Skeletal muscle cell (primary cell): ENCODE measurements around the gene POMP.
A peak's percentile ranks its signal among the peaks of the same experiment; 100 is the strongest.
"Not testable (repeated sequence)": the region's sequence is repeated elsewhere in the genome, so short reads cannot be mapped to it uniquely, and the experiment has no call there.

ENCODE experiments used
- DNase-seq: peaks from one replicate; pipeline ENCODE4 v3.0.0-alpha.2; 2010; ENCODE audit warnings: low read depth
- H3K4me3 ChIP-seq: 2 replicates; pipeline ENCODE4 v1.5.1; 2011; ENCODE audit warnings: low read depth, mild to moderate bottlenecking, control low read depth, low read length, moderate library complexity

The POMP gene

DNA sequence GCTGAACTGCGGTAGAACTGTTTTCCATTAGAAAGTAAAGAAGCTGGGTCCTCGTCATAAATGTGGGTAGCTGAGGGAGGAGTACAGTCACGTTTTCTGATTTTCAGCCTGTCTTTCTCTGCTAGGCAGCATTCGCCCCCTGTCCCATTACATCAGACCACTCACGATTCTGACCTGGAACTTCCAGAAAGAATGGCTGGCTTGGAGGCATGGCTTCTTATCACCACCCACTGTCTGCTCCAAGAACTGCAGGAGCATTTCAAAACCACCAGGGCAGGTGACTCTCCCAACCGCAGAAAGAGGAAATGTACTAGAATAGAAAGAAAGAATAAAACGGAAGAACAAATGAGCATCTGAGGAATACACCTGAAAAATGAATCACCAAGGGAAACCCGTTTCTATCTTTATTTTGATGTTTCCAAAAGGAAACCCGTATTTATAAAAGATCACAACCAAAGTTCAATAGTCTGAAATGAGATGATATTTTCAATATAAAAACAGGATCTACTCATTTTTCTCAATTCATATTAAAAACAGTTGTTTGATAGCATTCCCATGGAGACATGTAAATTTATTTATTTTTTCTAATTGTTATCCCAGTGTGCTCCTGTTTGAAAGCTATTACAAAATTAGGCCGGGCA, 22.1 kb upstream of the POMP start:
- peak; percentile 65 for DNase-seq
- H3K4me3 ChIP-seq, result no peak overlapping the region

DNA sequence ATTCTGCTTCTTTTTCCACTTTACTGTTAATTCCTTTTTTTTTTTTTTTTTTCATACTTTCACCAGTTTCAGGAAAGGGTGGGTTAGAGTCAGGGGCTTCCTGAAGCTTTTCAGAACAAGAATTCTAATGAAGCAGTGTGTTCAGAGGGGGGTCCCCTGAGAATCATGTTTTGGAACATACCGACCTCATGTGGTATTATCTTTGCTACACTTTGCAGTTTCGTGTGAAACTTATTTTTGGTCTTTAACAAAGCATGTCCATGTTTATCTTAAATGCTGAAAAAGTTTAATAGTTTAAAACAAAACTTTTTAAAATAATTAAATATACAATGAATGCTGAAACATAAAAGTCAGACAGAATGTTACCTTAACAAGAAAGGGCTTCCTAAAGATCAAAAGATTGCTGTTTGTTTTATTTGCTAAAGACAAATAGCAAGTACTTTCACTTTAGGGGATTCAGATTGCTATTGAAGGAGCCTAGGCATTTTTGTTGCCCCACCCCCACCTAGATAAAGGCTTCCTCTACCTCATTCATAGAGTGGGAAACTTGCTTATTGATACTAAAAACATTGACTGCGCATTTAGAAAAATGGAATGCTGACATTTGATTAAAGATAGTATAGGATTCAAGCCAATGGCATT, 21.1 kb upstream of the POMP start:
- no peak overlapping the region for H3K4me3 ChIP-seq
- DNase-seq, result no peak

DNA sequence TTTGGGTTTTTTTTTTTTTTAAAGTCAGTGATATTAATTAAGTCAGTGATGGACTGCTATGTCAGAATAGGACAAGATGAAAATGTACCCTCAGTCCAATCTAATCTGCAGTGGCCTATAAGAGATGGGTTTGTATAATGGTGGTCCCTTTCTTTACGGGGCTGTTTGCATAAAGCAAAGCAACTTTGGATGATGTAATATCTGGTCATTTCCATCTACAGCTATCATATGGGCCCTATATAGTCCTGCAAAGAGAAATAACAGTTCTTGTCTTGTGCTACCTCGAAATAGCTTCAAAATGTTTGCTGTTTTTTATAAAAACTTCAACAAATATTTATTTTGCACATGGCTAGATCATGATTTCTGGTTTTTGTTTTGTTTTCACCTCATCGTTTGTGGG, 20.2 kb upstream of the POMP start:
- no peak overlapping the region for H3K4me3 ChIP-seq
- DNase-seq, result no peak

DNA sequence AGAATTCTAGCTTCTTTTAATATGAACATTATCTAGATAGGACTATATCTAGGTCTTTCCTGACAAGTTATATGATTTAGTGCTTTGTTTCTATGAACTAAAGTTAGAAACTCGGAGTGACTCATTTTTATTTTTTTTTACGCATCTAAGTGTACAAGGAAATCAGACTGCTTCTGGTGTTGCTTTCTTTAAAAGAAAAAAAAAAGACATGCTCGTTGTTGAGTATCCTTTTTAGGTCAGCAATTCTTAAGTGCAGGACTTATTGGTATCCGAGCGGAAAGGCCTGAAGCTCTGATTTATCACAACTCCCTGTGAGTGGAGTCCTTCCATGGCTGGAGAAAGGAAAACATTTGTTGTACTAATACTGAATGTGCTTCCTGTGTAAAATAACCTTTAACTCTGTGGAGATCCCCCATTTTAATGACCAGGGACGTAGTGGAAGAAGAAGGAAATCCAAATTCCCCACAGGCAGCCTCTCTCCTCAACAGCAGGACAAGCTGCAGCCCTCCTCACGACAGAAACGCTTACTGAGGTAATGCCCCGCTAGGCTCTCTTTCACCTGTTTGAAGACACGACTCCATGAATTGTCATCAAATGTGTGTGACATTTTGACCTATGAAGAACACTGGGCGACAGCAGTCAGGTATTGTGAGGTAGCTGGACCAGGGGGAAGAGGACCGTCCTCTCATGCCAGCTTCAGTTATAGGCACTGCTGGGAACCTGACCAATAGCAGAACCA, 17.9 kb upstream of the POMP start:
- DNase-seq, result no peak
- no peak overlapping the region for H3K4me3 ChIP-seq

DNA sequence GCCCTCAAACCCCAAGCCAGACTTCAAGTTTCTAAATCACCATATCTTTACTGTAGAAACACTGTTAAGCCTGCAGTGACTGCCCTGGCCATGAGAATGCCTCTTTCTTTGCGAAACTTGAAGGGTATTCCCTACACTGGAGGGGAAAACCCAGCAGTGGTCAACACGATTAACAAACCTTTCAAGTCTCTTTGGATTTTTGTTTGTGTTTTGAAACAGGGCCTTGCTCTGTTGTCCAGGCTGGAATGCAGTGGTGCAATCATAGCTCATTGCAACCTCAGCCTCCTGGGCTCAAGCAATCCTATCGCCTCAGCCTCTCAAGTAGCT, 17.4 kb upstream of the POMP start:
- H3K4me3 ChIP-seq, result no peak overlapping the region
- no peak for DNase-seq

DNA sequence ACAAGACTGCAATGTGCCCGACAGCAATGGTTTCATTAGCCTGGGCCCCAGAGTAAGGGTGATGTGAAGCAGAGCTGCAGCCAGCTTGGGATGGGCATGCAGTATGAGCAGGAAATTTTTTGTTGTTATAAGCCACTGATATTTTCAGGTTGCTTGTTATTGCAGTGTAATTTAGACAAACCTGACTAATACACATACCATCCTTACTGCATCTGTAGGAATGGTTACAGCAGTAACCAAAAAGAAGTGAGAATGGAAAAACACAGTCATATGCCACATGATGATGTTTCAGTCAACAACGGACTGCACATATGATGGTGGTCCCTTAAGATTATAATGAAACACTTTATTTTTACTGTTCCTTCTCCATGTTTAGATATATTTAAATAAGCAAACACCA, 8.6 kb upstream of the POMP start:
- no peak overlapping the region for H3K4me3 ChIP-seq
- DNase-seq, result no peak

DNA sequence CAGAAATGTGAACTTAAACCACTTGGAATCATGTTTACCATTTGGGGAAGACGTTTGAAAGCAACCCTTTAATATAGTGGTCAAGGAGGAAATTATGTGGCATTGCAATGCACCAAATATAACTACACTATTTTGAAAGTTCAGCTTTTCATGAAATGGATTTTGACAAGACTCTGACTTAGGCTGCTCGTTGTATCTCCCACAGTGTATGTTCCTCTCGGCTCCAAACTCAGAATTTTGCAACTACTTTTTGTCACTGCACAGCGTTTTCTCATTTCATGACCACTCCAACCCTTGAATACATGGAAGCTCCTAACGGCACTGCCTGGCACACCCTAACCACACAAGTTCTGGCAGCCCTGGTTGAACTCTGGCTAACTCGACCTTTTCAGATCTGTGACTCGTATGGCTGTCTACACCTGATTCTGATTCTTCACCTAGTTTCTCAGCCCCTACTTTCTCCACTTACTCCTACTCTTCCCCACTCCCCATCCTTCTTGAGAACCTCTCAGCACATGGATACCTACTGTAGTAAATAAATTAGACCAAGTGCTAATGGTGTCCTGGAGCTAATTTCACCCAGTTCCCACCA, 7.0 kb upstream of the POMP start:
- DNase-seq, result no peak
- H3K4me3 ChIP-seq, result no peak overlapping the region

DNA sequence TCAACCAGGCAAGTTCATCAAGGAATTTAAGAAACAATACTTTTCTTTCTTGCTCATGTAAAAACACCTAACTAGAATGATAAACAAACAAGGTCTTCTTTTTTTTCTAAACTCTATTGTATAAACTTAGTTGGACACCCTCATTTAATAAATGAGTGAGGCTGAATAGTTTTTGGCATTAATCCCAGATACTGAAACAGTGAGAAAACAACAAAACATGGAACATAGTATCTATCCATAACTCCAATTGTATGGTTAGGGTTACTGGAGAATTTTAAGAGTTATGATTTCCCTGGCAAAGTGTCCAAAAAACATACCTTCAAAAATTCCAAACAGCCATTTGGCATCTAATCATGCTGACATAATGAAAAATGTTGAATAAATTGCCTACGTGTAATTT, 5.8 kb upstream of the POMP start:
- no peak overlapping the region for H3K4me3 ChIP-seq
- no peak for DNase-seq

DNA sequence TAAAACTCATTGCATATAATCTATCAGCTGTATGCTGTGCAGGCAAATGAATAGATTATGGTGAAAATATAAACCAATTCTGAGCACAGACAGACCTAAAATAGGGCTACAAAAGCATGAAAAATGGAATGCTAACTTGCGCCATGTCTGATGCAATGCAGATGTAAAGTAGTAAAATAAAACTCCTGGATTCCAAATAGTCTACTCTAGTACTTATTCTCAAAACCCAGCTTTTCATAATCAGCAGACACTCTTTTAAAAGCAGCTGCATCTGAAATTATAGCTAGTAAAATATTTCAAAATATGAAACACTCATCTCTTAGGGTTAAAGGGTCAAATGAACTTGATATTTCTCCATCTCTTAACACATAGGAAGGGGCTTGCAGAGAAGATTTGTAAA, 4.7 kb upstream of the POMP start:
- no peak overlapping the region for H3K4me3 ChIP-seq
- no peak for DNase-seq

DNA sequence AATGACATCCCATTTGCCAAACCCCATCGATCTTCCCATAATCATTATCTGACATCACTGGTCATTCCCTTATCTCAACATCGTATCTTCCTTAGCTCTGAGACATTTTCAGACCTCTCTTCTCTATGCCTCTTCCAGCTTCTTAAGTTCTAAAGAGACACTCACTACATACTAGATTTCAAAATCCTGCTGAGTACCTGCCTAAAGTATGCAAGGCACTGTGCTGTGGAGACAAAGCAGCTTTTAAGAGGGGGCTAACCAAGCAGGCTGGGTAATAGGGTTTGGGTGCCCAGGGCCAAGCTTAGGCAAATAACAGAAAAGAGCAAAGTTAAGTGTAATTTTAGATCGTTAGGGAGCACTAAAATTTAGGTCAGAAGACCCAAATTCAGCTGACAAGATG, 3.4 kb upstream of the POMP start:
- no peak overlapping the region for H3K4me3 ChIP-seq
- no peak for DNase-seq

DNA sequence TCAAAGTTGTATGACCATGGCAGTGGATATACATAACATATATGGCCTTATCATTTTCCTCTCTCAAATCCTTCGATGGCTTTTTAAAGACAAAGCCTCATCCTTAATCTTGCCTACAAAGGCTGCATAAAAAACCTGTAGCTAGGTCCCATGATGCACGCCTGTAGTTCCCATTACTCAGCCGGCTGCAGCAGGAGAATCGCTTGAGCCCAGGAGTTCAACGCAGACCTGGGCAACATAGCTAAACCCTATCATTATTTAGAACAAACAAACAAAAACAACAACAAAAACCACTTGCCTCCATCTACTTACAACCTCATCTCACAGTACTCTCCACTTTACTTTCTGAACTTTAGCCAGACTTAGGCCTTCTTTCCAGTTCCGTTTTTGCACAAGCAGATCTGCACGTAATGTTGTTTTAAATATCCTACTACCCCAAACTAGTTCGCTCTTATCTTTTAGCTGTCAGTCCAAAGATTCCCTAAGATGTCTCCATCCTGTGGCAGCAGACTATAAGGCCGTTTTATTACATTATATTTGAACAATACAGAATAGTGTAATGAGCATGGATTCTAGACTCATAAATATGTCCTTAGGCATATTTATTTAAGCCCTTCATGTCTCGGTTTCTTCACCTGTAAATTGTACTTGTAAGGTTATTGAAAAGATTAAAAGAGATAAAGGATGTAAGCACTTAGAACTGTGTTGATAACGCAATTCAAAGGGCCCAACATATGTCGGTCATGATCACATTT, 969 bp upstream of the POMP start:
- no peak for DNase-seq
- peak overlapping the region; percentile 98 for H3K4me3 ChIP-seq

DNA sequence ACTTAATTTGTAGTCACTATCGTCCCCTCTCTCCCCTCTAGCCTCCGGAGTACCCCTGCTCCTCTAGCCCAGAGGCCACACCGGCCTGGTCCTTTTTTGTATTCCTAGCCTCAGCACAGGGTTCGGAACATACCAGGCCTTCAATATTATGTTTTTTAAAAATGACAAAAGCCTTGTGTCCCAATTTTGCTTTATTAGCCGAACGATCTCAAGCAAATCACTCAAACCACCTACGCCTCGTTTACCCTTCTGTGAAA, 463 bp upstream of the POMP start:
- H3K4me3 ChIP-seq, result peak overlapping the region; percentile 98
- DNase-seq, result no peak

DNA sequence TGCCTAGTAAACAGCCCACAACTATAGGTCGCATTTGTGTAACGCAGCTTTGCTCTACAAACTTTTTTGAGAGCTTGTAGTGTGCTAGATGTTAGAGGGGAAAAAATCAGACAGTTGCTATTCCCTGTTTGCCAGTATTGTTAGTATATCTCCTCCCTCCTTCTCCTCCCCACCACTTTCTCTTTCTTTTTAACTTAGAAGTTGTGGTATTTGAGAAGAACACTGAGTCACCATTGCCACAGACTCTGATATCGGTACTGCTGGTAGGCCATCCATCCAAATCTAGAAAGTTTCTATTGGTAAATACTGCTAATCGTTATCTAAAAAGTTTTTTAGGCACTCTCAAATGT, 666 bp downstream of the POMP start:
- no peak for DNase-seq

DNA sequence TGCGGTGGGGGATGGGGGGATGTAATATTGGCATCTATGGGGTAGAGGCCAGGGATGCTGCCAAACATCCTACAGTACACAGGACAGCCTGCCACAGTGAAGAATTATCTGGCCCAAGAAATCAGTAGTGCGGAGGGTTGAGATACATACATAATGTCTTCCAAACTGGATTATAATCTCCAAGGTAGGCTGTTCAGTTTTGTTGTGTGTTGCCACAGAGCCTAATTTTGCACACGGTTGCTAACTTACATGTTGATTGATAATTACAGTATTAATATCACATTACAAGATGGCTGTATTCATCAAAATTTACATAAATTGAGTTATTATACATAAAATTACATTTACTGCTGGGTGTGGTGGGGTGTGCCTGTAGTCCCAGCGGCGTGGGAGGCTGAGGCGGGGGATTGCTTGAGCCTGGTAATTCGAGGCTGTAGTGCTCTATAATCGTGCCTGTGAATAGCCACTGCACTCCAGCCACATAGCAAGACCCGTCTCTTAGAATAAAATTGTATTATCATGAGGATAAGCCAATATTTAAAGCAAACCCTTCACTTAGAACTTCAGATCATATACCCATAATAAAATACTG, 8.1 kb downstream of the POMP start:
- H3K4me3 ChIP-seq, result no peak overlapping the region
- DNase-seq, result no peak

More for the DNA sequence above, 666 bp downstream of the POMP start:
- peak overlapping the region; percentile 98 for H3K4me3 ChIP-seq

DNA sequence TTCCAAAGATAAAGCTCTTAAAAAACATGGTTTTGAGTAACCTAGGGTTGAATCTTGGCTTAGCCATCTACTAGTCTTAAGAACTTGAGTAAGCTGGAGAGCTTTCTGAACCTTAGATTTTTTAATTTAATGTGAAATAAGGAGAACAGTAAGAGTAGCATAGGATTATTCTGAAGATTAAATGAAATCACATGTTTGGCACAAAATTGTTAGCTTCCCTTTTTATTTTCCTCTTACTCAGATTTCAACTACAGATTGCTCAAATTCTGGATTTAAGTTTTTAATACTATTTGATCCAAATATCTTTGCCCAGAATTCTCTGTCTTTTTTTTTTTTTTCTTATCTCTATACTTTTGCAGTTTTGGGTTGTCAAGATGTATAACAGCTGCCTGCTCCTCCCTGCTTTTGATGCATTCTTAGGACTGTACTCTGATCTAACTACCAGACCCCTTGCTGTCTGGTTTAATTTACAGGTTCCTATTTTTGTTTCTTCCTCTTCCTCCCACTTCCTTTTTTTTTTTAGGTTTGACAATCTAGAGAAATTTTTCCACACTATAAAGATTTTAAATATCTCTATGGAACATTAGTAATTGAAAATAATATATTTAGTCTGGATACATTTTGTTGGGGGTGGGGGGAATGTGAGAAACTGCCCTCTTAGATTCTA, 12.3 kb downstream of the POMP start:
- no peak overlapping the region for H3K4me3 ChIP-seq
- no peak for DNase-seq

DNA sequence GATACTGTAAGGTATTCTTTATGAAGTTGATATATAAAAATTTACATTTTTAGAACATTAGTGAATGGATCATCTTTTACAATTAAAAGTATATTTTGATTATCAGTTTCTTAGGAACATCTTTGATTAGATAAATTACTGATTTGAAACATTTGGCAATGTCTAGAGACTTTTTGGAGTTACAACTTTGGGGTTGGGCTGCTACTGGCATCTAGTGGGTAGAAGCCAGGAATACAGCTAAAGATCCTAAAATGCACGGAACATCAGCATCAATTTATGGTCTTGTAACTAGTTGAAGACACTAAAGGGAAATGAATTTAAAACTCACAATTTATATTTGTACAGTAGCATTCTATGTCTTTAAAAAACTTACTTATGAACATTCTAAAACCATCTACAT, 19.9 kb downstream of the POMP start:
- no peak for DNase-seq
- no peak overlapping the region for H3K4me3 ChIP-seq

DNA sequence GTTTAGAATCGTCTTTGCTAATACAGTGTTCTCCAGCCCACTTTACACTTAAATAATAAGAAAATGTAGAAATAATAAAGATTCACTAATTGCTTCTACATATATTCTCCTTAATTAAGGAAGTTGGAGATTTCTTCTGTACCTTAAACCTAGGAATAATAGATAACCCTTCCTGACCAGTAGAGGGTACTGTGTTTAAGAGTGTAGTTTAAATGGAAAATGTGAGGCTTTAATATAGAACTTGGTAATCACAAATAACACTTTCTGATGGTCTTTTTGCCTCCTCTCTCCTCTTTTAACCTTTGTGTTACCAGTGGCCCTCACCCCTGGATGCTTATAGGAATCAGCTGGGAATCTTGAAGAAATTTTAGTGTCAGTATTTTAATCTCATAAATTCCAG, 20.7 kb downstream of the POMP start:
- H3K4me3 ChIP-seq, result no peak overlapping the region
- no peak for DNase-seq

DNA sequence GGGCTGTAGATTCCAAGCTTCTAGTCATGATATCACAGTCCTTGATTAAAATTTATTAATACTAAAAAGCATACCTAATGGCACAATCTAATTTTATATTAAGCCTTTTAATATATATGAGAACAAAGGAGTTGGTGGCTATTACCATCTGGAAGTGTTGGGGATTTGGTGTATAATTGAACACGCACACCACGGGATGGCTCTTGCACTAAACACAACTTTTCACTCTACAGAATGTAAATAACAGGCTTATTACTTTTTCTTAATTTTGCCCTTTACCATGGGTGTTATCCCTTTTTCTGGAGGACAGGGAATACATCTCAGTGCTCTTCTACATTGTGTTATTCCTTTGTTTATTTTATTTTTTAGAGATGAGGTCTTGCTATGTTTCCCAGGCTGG, 21.6 kb downstream of the POMP start:
- H3K4me3 ChIP-seq, result no peak overlapping the region
- no peak for DNase-seq

DNA sequence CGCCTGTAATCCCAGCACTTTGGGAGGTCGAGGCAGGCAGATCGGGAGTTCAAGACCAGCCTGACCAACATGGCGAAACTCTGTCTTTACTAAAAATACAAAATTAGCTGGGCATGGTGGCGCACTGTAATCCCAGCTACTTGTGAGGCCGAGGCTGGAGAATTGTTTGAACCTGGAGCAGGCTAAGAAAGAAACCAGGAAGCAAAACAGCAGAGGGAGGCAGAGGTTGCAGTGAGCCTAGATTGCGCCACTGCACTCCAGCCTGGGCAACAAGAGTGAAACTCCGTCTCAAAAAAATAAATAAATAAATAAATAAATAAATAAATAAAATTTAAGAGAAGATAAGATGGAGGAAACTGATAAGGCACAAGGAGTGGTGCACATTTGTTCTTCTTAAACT, 24.2 kb downstream of the POMP start:
- DNase-seq, result not testable (repeated sequence)

DNA sequence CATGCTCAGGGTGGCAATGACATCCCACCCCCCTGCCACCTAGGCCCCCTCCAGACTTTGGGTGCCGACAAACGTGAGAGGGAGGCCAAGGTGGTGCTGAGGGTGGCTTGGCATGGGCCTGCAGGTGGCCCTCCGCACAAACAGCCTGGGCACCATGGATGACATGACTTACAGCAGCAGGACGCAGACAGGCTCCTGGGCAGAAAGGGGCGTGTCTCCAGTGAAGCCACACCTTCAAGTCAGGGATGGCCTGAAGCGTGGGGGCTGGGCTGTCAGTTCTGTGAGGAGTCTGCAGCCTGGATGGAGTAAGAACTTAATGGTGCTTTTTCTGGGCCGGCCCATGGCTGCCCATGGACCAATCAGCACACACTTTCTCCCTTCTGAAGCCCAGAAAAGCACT, 25.3 kb downstream of the POMP start:
- H3K4me3 ChIP-seq, result no peak overlapping the region
- DNase-seq, result no peak

More for the DNA sequence above, 24.2 kb downstream of the POMP start:
- H3K4me3 ChIP-seq, result not testable (repeated sequence)
